GM19324 (cell line): Measurements from ENCODE around the gene VPS26A.

Experiments used
- ATAC-seq: cut with Tn5 transposase; IDR thresholded peaks from one replicate; pipeline ENCODE4 v1.9.1; 2021; ENCODE audit warnings: mild to moderate bottlenecking, moderate library complexity; ENCODE audit not compliant: unreplicated experiment, low FRiP score

The VPS26A gene

GRCh38 chr10:69216577-69217118, 92.7 kb downstream of the VPS26A start:
- no peak for ATAC-seq

GRCh38 chr10:69217119-69217754, 93.3 kb downstream of the VPS26A start:
- ATAC-seq, result no peak

- ATAC-seq, result no peak
Observed at GRCh38 chr10:69218831-69219230, 94.9 kb downstream of the VPS26A start.

- no peak for ATAC-seq
Observed at GRCh38 chr10:69220041-69220451, 96.1 kb downstream of the VPS26A start, which contains the start of gene HKDC1. Gene HKDC1, plus strand, starts transcription at chr10:69220332. Its CDS starts 104 bp downstream, at chr10:69220436.

- no peak for ATAC-seq
Observed at GRCh38 chr10:69220507-69220906, 96.5 kb downstream of the VPS26A start.
